CD8-positive, alpha-beta memory T cell (primary cell): Measurements from ENCODE around the gene CLCN2. TPM values are rescaled to one million over a fixed set of nuclear protein-coding genes. Genes with fewer than 3 reads are reported as not detected.

ENCODE experiments used
- CTCF ChIA-PET: fragments of 350-600 bp; sonication (Branson Sonifier 250); formaldehyde crosslinking; loops from one replicate; lab custom pipeline; 2021; ENCODE audit warnings: antibody characterized with exemption; lab: Charles Lee
- POLR2A ChIA-PET: fragments of 350-600 bp; sonication (Branson Sonifier 250); formaldehyde crosslinking; loops from one replicate; lab custom pipeline; 2021; ENCODE audit warnings: antibody characterized with exemption; lab: Charles Lee
- DNase-seq, 5 donors: peaks; one replicate each; pipeline versions ENCODE4 v3.0.0 to v3.0.0-alpha.2; 2020 to 2022; ENCODE audit warnings: mixed read lengths in 1 of 5
- H3K27ac ChIP-seq: one replicate; pipeline ENCODE4 v1.7.0; 2013; ENCODE audit warnings: low read depth, mild to moderate bottlenecking, low read length, moderate library complexity
- H3K27me3 ChIP-seq: 2 replicates; pipeline ENCODE4 v1.7.0; 2013; ENCODE audit warnings: low read length, mild to moderate bottlenecking; ENCODE audit not compliant: insufficient read depth, poor library complexity, severe bottlenecking
- H3K36me3 ChIP-seq: 2 replicates; pipeline ENCODE4 v1.7.0; 2013; ENCODE audit warnings: mild to moderate bottlenecking, low read length, moderate library complexity; ENCODE audit not compliant: insufficient read depth
- H3K4me1 ChIP-seq: 2 replicates; pipeline ENCODE4 v1.7.0; 2013; ENCODE audit warnings: mild to moderate bottlenecking, low read length, moderate library complexity; ENCODE audit not compliant: insufficient read depth
- H3K4me3 ChIP-seq: 2 replicates; pipeline ENCODE4 v1.7.0; 2013; ENCODE audit warnings: mild to moderate bottlenecking, low read length
- H3K9me3 ChIP-seq: 2 replicates; pipeline ENCODE4 v1.7.0; 2013; ENCODE audit warnings: mild to moderate bottlenecking, low read length
- H3K27ac Mint-ChIP-seq, 8 donors: one replicate each; pipeline ENCODE4 v1.8.0; 2020 to 2021; ENCODE audit warnings: mixed read lengths in 8 of 8, mild to moderate bottlenecking in 6 of 8, inconsistent platforms in 3 of 8, moderate library complexity in 3 of 8
- H3K27me3 Mint-ChIP-seq, 2 donors: one replicate each; pipeline ENCODE4 v1.8.0; 2020 to 2021; ENCODE audit warnings: mixed read lengths in 2 of 2, mild to moderate bottlenecking in 1 of 2, moderate library complexity in 1 of 2
- H3K36me3 Mint-ChIP-seq, 3 donors: one replicate each; pipeline ENCODE4 v1.8.0; 2020 to 2021; ENCODE audit warnings: mixed read lengths in 3 of 3, inconsistent platforms in 1 of 3, mild to moderate bottlenecking in 1 of 3
- H3K4me1 Mint-ChIP-seq, 3 donors: one replicate each; pipeline ENCODE4 v1.8.0; 2020 to 2021; ENCODE audit warnings: mixed read lengths in 3 of 3, inconsistent platforms in 1 of 3, mild to moderate bottlenecking in 1 of 3
- H3K4me3 Mint-ChIP-seq, 7 donors: one replicate each; pipeline ENCODE4 v1.8.0; 2020 to 2021; ENCODE audit warnings: mixed read lengths in 7 of 7, mild to moderate bottlenecking in 6 of 7, moderate library complexity in 4 of 7, inconsistent platforms in 2 of 7
- H3K9me3 Mint-ChIP-seq, 5 donors: one replicate each; pipeline ENCODE4 v1.8.0; 2020 to 2022; ENCODE audit warnings: mixed read lengths in 5 of 5, mild to moderate bottlenecking in 3 of 5, moderate library complexity in 2 of 5, inconsistent platforms in 1 of 5
- polyA plus RNA-seq: library from polyadenylated mRNA; unstranded; fragments of 300-500 nt; fragmentation: Illumina TruSeq; gene quantifications from one replicate; pipeline ENCODE4 v1.2.3, GENCODE V29; 2021
- total RNA-seq, 2 experiments: library from RNA; stranded (reverse); gene quantifications; one replicate each; pipeline ENCODE4 v1.2.3, GENCODE V29; 2021

Gene CLCN2
- total and polyA plus RNA-seq, 3 experiments from 2014 or later = 0.54 to 7.3 (median 6.3) TPM

- Histone ChIP-seq H3K4me1 (peaks cover 10% of the 10 kb centered on the region), H3K9me3 (no peaks in the 10 kb centered on the region), H3K27ac (no peak overlapping the region), H3K36me3 (no peaks in the 10 kb centered on the region), H3K4me3 (no peak overlapping the region), H3K27me3 (peaks cover 21% of the 10 kb centered on the region)
- ChIA-PET CTCF (interaction anchor here (1.0 to 2.0 kb wide), 2 partner anchors 130 to 155 kb away, joined by 3 to 5 read pairs; no protein-coding TSS in a partner anchor), POLR2A (no interaction called here)
- Mint-ChIP-seq H3K27ac (no peak overlapping the region), H3K27me3 (peaks cover 26 to 50% of the 10 kb centered on the region in 2 donors), H3K4me1 (peaks cover 5 to 14% (median 6%) of the 10 kb centered on the region in 3 donors), H3K36me3 (no peaks in the 10 kb centered on the region), H3K9me3 (no peaks in the 10 kb centered on the region), H3K4me3 (peak overlapping the region in 1 of 7 donors; percentile 40)
- DNase-seq = no peak
Observed at GRCh38 chr3:184384342-184384741, 22.9 kb upstream of the CLCN2 start.

GRCh38 chr3:184383033-184383740 lies 21.8 kb upstream of the CLCN2 start:
- no peak overlapping the region for H3K4me3 ChIP-seq
- no peak overlapping the region for H3K27ac ChIP-seq
- peaks cover 0 to 2% (median 0%) of the 10 kb centered on the region in 3 donors for H3K36me3 Mint-ChIP-seq
- no peak overlapping the region for H3K4me3 Mint-ChIP-seq
- no peak for DNase-seq
- CTCF ChIA-PET = no interaction called here
- H3K9me3 Mint-ChIP-seq = no peaks in the 10 kb centered on the region
- no peaks in the 10 kb centered on the region for H3K36me3 ChIP-seq
- peaks cover 5 to 21% (median 7%) of the 10 kb centered on the region in 3 donors for H3K4me1 Mint-ChIP-seq
- peaks cover 10% of the 10 kb centered on the region for H3K4me1 ChIP-seq
- no peak overlapping the region for H3K27ac Mint-ChIP-seq
- H3K27me3 Mint-ChIP-seq = peaks cover 38 to 62% of the 10 kb centered on the region in 2 donors
- H3K27me3 ChIP-seq = peaks cover 33% of the 10 kb centered on the region
- POLR2A ChIA-PET = no interaction called here
- no peaks in the 10 kb centered on the region for H3K9me3 ChIP-seq

GRCh38 chr3:184382326-184383032 lies 21.1 kb upstream of the CLCN2 start:
- H3K36me3 Mint-ChIP-seq = peaks cover 0 to 2% (median 0%) of the 10 kb centered on the region in 3 donors
- H3K4me1 Mint-ChIP-seq = peaks cover 5 to 21% (median 8%) of the 10 kb centered on the region in 3 donors
- Histone ChIP-seq H3K27me3 (peaks cover 33% of the 10 kb centered on the region), H3K27ac (no peak overlapping the region), H3K9me3 (no peaks in the 10 kb centered on the region), H3K4me3 (no peak overlapping the region), H3K36me3 (no peaks in the 10 kb centered on the region), H3K4me1 (peaks cover 10% of the 10 kb centered on the region)
- DNase-seq = no peak
- H3K4me3 Mint-ChIP-seq = peak overlapping the region in 1 of 7 donors; percentile 42
- ChIA-PET POLR2A (no interaction called here), CTCF (no interaction called here)
- peaks cover 42 to 69% of the 10 kb centered on the region in 2 donors for H3K27me3 Mint-ChIP-seq
- H3K9me3 Mint-ChIP-seq = no peaks in the 10 kb centered on the region
- no peak overlapping the region for H3K27ac Mint-ChIP-seq

GRCh38 chr3:184381261-184382224 lies 20.1 kb upstream of the CLCN2 start:
- DNase-seq = no peak
- H3K4me3 Mint-ChIP-seq = peak overlapping the region; percentile 72 to 82 (median 76)
- Histone ChIP-seq H3K4me1 (peaks cover 10% of the 10 kb centered on the region), H3K9me3 (no peaks in the 10 kb centered on the region), H3K27ac (no peak overlapping the region), H3K4me3 (no peak overlapping the region), H3K36me3 (no peaks in the 10 kb centered on the region), H3K27me3 (peaks cover 33% of the 10 kb centered on the region)
- peaks cover 43 to 75% of the 10 kb centered on the region in 2 donors for H3K27me3 Mint-ChIP-seq
- H3K4me1 Mint-ChIP-seq = peaks cover 5 to 21% (median 9%) of the 10 kb centered on the region in 3 donors
- POLR2A ChIA-PET = no interaction called here
- H3K36me3 Mint-ChIP-seq = peaks cover 0 to 2% (median 0%) of the 10 kb centered on the region in 3 donors
- CTCF ChIA-PET = interaction anchor here (1.2 to 1.5 kb wide), 2 partner anchors 10 to 18 kb away, joined by 5 read pairs; no protein-coding TSS in a partner anchor
- no peaks in the 10 kb centered on the region for H3K9me3 Mint-ChIP-seq
- no peak overlapping the region for H3K27ac Mint-ChIP-seq

- Histone ChIP-seq H3K27ac (no peak overlapping the region), H3K9me3 (no peaks in the 10 kb centered on the region), H3K4me1 (peaks cover 10% of the 10 kb centered on the region), H3K27me3 (peaks cover 33% of the 10 kb centered on the region), H3K36me3 (no peaks in the 10 kb centered on the region), H3K4me3 (peak overlapping the region; percentile 51)
- DNase-seq = no peak
- Mint-ChIP-seq H3K9me3 (no peaks in the 10 kb centered on the region), H3K27me3 (peaks cover 47 to 77% of the 10 kb centered on the region in 2 donors), H3K4me3 (peak overlapping the region in 6 of 7 donors; percentile 72 to 79 (median 75)), H3K36me3 (peaks cover 0 to 2% (median 0%) of the 10 kb centered on the region in 3 donors), H3K4me1 (peaks cover 5 to 21% (median 9%) of the 10 kb centered on the region in 3 donors), H3K27ac (no peak overlapping the region)
- CTCF ChIA-PET = interaction anchor here (0.6 to 1.5 kb wide), 3 partner anchors 9 to 124 kb away, joined by 3 to 5 read pairs (median 5); no protein-coding TSS in a partner anchor
- POLR2A ChIA-PET = no interaction called here
Observed at GRCh38 chr3:184380627-184381260, 19.3 kb upstream of the CLCN2 start.

- H3K27me3 ChIP-seq = peaks cover 33% of the 10 kb centered on the region
Observed at GRCh38 chr3:184380185-184380626, 18.8 kb upstream of the CLCN2 start.

More at GRCh38 chr3:184380185-184380626, 18.8 kb upstream of the CLCN2 start:
- Histone ChIP-seq H3K4me3 (no peak overlapping the region), H3K36me3 (no peaks in the 10 kb centered on the region), H3K27ac (no peak overlapping the region), H3K9me3 (no peaks in the 10 kb centered on the region), H3K4me1 (peaks cover 10% of the 10 kb centered on the region)
- Mint-ChIP-seq H3K27me3 (peaks cover 48 to 78% of the 10 kb centered on the region in 2 donors), H3K4me1 (peaks cover 5 to 21% (median 9%) of the 10 kb centered on the region in 3 donors), H3K36me3 (peaks cover 0 to 2% (median 0%) of the 10 kb centered on the region in 3 donors), H3K4me3 (no peak overlapping the region), H3K9me3 (no peaks in the 10 kb centered on the region), H3K27ac (no peak overlapping the region)
- peak in 1 of 5 donors; percentile 8 for DNase-seq
- CTCF ChIA-PET = interaction anchor here (1.2 to 1.5 kb wide), 2 partner anchors 9 to 16 kb away, joined by 5 read pairs; no protein-coding TSS in a partner anchor
- POLR2A ChIA-PET = no interaction called here
